ENCODE measurements around the gene CCDC187. TPM values are rescaled to one million over a fixed set of nuclear protein-coding genes. Genes with fewer than 3 reads are reported as not detected.

Gene CCDC187
- total RNA-seq, 1 experiment from 2014 or later: 0.04 TPM

DNA sequence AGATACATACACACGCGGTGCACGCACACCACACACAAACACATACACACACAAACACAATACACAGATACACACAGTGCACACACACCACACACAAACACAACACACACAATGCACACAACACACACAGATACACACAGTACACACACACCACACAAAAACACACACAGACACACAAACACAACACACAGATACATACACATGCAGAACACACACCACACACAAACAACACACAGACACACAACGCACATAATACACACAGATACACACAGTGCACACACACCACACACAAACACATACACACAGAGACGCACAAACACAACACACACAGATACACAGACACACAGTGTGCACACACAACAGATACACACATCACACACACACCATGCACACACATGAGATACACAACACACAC is 5.9 kb upstream of the CCDC187 start:
- POLR2A ChIA-PET: no interaction called here
- TF ChIP-seq NR3C1 (CRISPR knock-in tag; conservative IDR thresholded peaks at IDR 0.05; ENCODE audit: low read depth) (no peak), ZNF232 (CRISPR knock-in tag; IDR thresholded peaks at IDR 0.05) (no peak), NFYB (CRISPR knock-in tag; conservative IDR thresholded peaks at IDR 0.05; ENCODE audit: low read depth) (no peak), SP1 (CRISPR knock-in tag; conservative IDR thresholded peaks at IDR 0.05) (no peak), ELF4 (CRISPR knock-in tag; IDR thresholded peaks at IDR 0.05; ENCODE audit: low read depth) (no peak), RORB (CRISPR knock-in tag; IDR thresholded peaks at IDR 0.05) (no peak), ZNF416 (CRISPR knock-in tag; IDR thresholded peaks at IDR 0.05) (no peak)
- TF ChIP-seq, protein P1, sequence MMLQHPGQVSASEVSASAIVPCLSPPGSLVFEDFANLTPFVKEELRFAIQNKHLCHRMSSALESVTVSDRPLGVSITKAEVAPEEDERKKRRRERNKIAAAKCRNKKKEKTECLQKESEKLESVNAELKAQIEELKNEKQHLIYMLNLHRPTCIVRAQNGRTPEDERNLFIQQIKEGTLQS (CRISPR knock-in tag; conservative IDR thresholded peaks at IDR 0.05): no peak
- TF ChIP-seq, protein P2, sequence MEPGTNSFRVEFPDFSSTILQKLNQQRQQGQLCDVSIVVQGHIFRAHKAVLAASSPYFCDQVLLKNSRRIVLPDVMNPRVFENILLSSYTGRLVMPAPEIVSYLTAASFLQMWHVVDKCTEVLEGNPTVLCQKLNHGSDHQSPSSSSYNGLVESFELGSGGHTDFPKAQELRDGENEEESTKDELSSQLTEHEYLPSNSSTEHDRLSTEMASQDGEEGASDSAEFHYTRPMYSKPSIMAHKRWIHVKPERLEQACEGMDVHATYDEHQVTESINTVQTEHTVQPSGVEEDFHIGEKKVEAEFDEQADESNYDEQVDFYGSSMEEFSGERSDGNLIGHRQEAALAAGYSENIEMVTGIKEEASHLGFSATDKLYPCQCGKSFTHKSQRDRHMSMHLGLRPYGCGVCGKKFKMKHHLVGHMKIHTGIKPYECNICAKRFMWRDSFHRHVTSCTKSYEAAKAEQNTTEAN (CRISPR knock-in tag; IDR thresholded peaks at IDR 0.05): no peak
- TF ChIP-seq, protein P3, sequence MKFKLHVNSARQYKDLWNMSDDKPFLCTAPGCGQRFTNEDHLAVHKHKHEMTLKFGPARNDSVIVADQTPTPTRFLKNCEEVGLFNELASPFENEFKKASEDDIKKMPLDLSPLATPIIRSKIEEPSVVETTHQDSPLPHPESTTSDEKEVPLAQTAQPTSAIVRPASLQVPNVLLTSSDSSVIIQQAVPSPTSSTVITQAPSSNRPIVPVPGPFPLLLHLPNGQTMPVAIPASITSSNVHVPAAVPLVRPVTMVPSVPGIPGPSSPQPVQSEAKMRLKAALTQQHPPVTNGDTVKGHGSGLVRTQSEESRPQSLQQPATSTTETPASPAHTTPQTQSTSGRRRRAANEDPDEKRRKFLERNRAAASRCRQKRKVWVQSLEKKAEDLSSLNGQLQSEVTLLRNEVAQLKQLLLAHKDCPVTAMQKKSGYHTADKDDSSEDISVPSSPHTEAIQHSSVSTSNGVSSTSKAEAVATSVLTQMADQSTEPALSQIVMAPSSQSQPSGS (CRISPR knock-in tag; IDR thresholded peaks at IDR 0.05; ENCODE audit: borderline replicate concordance, low read depth): no peak
- TF ChIP-seq, protein P4, sequence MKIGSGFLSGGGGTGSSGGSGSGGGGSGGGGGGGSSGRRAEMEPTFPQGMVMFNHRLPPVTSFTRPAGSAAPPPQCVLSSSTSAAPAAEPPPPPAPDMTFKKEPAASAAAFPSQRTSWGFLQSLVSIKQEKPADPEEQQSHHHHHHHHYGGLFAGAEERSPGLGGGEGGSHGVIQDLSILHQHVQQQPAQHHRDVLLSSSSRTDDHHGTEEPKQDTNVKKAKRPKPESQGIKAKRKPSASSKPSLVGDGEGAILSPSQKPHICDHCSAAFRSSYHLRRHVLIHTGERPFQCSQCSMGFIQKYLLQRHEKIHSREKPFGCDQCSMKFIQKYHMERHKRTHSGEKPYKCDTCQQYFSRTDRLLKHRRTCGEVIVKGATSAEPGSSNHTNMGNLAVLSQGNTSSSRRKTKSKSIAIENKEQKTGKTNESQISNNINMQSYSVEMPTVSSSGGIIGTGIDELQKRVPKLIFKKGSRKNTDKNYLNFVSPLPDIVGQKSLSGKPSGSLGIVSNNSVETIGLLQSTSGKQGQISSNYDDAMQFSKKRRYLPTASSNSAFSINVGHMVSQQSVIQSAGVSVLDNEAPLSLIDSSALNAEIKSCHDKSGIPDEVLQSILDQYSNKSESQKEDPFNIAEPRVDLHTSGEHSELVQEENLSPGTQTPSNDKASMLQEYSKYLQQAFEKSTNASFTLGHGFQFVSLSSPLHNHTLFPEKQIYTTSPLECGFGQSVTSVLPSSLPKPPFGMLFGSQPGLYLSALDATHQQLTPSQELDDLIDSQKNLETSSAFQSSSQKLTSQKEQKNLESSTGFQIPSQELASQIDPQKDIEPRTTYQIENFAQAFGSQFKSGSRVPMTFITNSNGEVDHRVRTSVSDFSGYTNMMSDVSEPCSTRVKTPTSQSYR (CRISPR knock-in tag; IDR thresholded peaks at IDR 0.05): no peak
- Mint-ChIP-seq H3K27ac (no peak overlapping the region), H3K4me1 (no peaks in the 10 kb centered on the region), H3K4me3 (no peak overlapping the region), H3K27me3 (ENCODE audit: low read depth) (no peaks in the 10 kb centered on the region), H3K9me3 (peaks cover 6% of the 10 kb centered on the region), H3K36me3 (peaks cover 2% of the 10 kb centered on the region; the same call in 1 of the 2 replicates)
- DNase-seq (ENCODE audit: low spot score) (no peak), ATAC-seq (no peak)
- CTCF ChIA-PET: no interaction called here

DNA sequence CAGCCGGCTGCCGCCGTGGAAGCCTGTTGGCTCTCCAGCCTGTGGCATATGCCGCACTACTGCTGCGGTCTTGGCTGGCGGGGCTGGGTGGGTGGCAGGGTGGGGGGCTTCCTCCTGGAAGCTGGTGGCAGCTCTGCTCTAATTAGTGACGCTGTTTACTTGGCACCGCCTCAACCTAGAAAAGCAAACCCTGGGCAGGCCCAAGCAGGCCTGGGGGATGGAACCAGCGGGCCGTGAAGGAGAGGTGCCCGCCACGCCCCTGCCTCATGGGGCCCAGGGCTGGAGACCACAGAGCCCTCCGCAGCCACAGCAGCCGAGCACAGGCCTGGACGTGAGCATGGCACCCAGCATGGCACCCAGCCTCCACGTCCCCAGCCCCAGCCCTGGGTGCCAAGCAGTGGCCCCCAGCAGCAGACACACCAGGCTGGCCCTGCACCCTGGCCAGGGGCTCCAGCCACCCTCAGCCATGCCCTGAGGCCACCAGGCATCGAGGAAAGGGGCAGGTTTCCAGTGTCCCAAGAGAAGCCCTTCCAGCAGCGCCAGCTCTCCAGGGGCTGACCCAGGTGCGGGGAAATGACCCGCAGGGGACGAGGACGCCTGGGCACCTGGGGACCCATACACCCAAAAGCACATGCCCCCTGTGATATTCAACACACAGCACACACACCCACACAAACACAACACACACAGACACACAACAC is 5.4 kb upstream of the CCDC187 start:
- DNase-seq (ENCODE audit: low spot score): no peak
- no peak for ATAC-seq
- Mint-ChIP-seq H3K27ac (no peak overlapping the region), H3K4me3 (no peak overlapping the region), H3K27me3 (ENCODE audit: low read depth) (no peaks in the 10 kb centered on the region), H3K9me3 (no peaks in the 10 kb centered on the region), H3K4me1 (no peaks in the 10 kb centered on the region), H3K36me3 (no peaks in the 10 kb centered on the region)
- ChIA-PET POLR2A (no interaction called here), CTCF (no interaction called here)
- TF ChIP-seq SOX15 (CRISPR knock-in tag; IDR thresholded peaks at IDR 0.05) (no peak), NFYB (CRISPR knock-in tag; conservative IDR thresholded peaks at IDR 0.05; ENCODE audit: low read depth) (no peak), FOXJ3 (CRISPR knock-in tag; IDR thresholded peaks at IDR 0.05; ENCODE audit: borderline replicate concordance) (no peak), CBFB (CRISPR knock-in tag; IDR thresholded peaks at IDR 0.05; ENCODE audit: low read depth) (no peak), ZNF232 (CRISPR knock-in tag; IDR thresholded peaks at IDR 0.05) (no peak), RORB (CRISPR knock-in tag; IDR thresholded peaks at IDR 0.05) (no peak), FOXK1 (CRISPR knock-in tag; IDR thresholded peaks at IDR 0.05) (no peak), OVOL2 (CRISPR knock-in tag; IDR thresholded peaks at IDR 0.05; ENCODE audit: borderline replicate concordance) (no peak), ETV6 (CRISPR knock-in tag; IDR thresholded peaks at IDR 0.05) (no peak), TEAD1 (CRISPR knock-in tag; IDR thresholded peaks at IDR 0.05) (no peak), EMX1 (CRISPR knock-in tag; IDR thresholded peaks at IDR 0.05) (no peak), JAZF1 (CRISPR knock-in tag; IDR thresholded peaks at IDR 0.05) (no peak), NR2C2 (CRISPR knock-in tag; IDR thresholded peaks at IDR 0.05) (no peak)
- TF ChIP-seq, protein P5, sequence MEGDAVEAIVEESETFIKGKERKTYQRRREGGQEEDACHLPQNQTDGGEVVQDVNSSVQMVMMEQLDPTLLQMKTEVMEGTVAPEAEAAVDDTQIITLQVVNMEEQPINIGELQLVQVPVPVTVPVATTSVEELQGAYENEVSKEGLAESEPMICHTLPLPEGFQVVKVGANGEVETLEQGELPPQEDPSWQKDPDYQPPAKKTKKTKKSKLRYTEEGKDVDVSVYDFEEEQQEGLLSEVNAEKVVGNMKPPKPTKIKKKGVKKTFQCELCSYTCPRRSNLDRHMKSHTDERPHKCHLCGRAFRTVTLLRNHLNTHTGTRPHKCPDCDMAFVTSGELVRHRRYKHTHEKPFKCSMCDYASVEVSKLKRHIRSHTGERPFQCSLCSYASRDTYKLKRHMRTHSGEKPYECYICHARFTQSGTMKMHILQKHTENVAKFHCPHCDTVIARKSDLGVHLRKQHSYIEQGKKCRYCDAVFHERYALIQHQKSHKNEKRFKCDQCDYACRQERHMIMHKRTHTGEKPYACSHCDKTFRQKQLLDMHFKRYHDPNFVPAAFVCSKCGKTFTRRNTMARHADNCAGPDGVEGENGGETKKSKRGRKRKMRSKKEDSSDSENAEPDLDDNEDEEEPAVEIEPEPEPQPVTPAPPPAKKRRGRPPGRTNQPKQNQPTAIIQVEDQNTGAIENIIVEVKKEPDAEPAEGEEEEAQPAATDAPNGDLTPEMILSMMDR (IDR thresholded peaks at IDR 0.05): no peak
- TF ChIP-seq, protein P6, sequence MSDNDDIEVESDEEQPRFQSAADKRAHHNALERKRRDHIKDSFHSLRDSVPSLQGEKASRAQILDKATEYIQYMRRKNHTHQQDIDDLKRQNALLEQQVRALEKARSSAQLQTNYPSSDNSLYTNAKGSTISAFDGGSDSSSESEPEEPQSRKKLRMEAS (CRISPR knock-in tag; IDR thresholded peaks at IDR 0.05): no peak
- TF ChIP-seq, protein P7, sequence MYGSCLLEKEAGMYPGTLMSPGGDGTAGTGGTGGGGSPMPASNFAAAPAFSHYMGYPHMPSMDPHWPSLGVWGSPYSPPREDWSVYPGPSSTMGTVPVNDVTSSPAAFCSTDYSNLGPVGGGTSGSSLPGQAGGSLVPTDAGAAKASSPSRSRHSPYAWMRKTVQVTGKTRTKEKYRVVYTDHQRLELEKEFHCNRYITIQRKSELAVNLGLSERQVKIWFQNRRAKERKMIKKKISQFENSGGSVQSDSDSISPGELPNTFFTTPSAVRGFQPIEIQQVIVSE (CRISPR knock-in tag; IDR thresholded peaks at IDR 0.05; ENCODE audit: borderline replicate concordance): no peak
